ENCODE data around the gene MYH13.

GRCh38 chr17:10295728-10296343 is 77.0 kb downstream of the MYH13 start:
- TF ChIP-seq HDGF (IDR thresholded peaks at IDR 0.05) (no peak), HNRNPLL (IDR thresholded peaks at IDR 0.05; ENCODE audit: low read depth, low read length, poor library complexity, severe bottlenecking) (no peak), ZBTB26 (CRISPR knock-in tag; IDR thresholded peaks at IDR 0.05) (no peak), CTCF (IDR thresholded peaks at IDR 0.05 in 2 of 3, conservative IDR thresholded peaks at IDR 0.05 in 1 of 3; ENCODE audit: insufficient read depth in 2 of 3, low read depth in 1 of 3, low read length in 3 of 3) (peak; percentile 54 to 68 (median 64); a peak in 5 of 6 replicates), ZZZ3 (IDR thresholded peaks at IDR 0.05) (no peak), ZNF24 (IDR thresholded peaks at IDR 0.05) (no peak), ZNF57 (CRISPR knock-in tag; IDR thresholded peaks at IDR 0.05) (no peak), EZH2 (IDR thresholded peaks at IDR 0.05; ENCODE audit: borderline replicate concordance, low read depth, low read length) (no peak), TAF15 (IDR thresholded peaks at IDR 0.05; ENCODE audit: low read depth, low read length) (no peak), KLF16 (IDR thresholded peaks at IDR 0.05) (no peak), FOS (IDR thresholded peaks at IDR 0.05; ENCODE audit: extremely low read depth, insufficient read length) (no peak), JUNB (CRISPR knock-in tag; conservative IDR thresholded peaks at IDR 0.05) (no peak), NFIC (IDR thresholded peaks at IDR 0.05) (no peak)
